ENCODE data around the gene FAM169A.
"Not testable (repeated sequence)": the region's sequence is repeated elsewhere in the genome, so short reads cannot be mapped to it uniquely, and the experiment has no call there.

The FAM169A gene

DNA sequence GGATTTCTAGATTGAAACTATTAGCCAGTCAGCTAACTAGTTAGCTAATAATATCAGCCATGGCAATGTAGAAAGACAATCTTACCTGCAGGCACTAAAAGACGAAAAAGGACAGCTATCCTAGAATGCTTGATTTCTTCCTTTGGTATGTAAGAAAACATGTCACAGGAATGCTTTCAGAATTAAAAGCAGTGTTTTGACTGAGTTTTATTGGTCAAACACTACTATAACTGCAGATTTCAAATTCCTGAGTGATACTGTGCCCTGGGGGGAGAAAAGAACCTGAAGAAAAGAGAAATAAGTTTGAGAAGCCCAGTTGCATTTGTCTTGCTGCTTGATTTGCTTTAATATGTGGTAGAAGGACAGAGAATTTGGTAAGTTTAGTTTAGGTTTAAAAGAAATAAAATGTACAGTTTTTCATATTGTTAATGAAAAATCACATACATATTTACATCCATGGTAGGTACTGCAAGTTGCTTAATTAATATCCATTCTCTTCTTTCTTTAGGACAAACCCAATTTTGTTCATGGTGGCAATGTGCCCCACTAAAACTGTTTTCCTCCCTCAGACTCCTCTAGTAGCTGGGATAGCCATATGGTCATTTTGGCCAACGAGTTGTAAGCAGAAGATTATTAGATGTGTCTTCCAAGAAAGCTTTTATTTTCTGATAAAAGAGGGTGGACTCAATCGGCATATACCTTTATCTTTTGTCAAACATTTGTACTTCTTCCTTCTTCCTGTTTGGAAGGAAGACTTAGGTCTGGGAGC, 4.3 kb upstream of the FAM169A start:
- no peak for DNase-seq (ENCODE audit: low read depth)

DNA sequence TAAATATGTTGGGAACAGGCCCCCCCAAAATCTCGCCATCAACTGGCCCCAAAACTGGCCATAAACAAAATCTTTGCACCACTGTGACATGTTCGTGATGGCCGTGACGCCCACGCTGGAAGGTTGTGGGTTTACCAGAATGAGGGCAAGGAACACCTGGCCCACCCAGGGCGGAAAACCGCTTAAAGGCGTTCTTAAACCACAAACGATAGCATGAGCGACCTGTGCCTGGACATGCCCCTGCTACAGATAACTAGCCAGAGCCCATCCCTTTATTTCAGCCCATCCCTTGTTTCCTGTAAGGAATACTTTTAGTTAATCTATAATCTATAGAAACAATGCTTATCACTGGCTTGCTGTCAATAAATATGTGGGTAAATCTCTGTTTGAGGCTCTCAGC, 3.2 kb upstream of the FAM169A start:
- DNase-seq (ENCODE audit: low read depth) = not testable (repeated sequence)

DNA sequence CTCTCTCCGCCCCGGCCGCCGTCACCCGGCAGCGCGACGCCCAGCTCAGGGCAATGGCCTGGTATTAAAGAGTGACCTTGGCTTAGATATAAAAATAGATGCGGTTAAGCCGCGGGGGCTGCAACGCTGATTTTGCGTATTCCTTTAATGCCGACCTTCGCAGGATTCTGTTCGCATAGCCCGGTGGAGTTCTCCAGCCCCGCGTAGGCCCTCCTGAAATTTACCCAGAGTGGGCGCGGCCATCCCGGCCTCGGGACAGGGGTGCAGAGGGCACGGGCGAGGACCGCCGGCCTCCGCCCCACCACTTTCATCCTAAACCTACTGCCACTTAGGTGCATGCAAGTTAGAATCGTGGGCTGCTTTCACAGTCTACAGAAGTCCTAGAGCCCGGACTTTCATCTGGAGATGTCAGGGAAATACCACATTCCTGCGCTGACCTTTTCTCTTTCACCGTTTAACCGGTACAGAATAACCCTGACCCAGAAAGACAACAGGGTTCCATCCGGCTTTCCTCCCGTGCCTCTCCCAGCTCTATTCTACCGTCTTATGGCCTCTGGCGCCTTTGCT, 492 bp upstream of the FAM169A start:
- DNase-seq (ENCODE audit: low read depth) = no peak

DNA sequence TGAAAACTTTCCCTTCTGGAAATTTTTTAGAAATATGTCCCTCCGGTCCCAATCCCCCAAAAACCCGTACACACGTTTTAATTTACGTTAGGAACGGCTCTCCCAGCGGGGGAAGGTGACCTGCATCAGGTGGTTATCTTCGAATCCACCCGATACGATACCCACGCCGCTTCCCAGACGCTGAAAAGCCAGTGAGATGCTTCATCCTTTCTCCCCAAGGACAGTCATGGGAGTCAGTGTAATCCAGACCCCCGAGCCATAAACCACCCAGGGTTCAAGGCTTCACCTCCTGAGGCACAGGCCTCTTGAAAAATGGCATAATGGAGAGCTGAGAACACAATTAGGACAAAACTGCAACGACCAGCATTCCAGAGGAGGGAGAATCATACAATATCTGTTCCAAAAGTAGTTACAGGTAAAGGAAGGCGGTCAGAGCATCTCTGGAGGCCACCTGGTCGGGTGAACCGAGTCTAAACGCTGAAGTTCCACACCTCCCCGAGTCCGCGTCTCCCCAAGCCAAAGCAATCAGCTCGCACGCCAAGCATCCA, 857 bp downstream of the FAM169A start:
- DNase-seq (ENCODE audit: low read depth) = no peak

DNA sequence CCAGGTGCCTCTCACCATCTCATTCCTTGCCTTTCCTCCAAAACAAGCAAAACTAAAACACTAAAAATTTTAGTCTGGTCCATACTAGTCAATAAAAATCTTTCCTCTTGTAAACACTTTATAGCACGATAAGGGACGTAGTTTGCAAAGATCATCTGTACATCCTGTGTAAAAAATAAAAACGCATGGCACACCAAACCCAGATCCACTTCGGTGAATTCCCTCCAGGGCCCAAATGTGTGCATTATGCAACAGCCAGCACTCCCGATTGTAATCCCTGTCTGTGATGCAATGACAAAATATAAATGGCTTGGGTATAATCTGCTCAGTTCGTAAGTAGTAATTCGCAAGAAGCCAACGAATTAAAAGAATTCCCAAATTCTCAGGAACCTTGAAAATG, 1.4 kb downstream of the FAM169A start:
- no peak for DNase-seq (ENCODE audit: low read depth)

DNA sequence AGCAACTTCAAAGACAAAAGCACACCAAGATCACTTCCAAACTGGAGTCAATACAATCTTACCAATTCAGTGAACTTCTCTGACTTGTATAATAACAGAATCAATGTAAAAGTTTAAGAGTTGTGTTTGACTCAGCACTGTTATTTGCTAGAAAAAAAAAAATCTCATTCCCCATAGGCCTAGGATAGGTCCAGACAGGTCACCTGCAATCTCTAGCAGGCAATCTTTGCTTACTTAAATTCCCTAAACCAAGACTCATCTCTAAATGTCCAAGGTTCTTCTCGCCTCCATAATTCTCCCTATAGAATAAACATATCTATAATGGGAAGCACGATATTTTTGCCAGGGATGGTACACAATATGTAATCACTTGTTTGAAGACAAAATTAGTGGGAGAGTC, 2.5 kb downstream of the FAM169A start:
- DNase-seq (ENCODE audit: low read depth) = no peak

DNA sequence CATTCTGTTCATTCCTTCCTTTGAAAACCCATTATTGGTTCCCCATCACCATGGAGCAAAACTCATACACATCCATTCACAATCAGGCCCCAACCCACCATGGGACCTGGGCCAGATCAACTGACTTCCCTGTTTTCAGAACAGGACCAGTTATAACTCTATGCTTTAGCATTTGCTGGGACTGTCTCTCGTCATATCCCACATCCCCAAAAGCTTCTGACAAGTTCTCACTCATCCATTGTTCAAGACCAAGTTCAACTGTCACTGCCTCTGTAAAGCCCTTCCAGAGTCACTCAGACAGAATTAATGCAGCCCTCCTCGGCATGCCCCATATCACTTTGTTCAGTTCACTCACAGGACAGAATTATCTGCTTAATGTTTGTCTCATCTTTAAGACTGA, 4.0 kb downstream of the FAM169A start:
- no peak for DNase-seq (ENCODE audit: low read depth)

DNA sequence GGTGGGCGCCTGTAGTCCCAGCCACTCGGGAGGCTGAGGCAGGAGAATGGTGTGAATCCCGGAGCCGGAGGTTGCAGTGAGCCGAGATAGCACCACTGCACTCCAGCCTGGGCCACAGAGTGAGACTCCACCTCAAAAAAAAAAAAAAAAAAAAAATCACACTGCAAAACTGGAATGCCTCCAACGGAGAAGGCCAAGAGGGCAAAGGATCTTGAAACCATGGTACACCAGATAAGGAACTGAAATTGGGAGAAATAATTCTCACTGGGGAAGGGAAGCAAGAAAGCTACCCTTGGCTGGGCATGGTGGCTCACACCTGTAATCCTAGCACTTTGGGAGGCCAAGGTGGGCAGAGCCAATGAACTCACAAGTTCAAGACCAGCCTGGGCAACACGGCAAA, 9.2 kb downstream of the FAM169A start:
- not testable (repeated sequence) for DNase-seq (ENCODE audit: low read depth)

DNA sequence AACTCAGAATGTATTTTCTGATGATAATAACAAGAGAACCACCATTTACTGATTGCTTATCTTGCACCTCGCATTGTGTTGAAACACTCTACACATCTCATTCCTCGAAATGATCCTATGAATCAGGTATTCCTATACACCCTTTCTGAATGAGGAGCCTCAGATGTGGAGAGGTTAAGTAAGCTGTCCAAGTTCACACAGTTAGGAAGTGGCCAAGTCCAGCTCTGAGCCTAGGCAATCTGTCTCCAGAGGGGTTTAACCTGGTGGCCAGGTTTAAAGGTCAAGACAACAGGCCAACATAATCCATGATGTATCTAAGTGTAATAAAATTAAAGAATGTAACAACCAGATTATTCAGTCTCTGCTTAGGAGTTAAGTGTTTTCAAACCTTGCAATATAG, 12.9 kb downstream of the FAM169A start:
- no peak for DNase-seq (ENCODE audit: low read depth)

DNA sequence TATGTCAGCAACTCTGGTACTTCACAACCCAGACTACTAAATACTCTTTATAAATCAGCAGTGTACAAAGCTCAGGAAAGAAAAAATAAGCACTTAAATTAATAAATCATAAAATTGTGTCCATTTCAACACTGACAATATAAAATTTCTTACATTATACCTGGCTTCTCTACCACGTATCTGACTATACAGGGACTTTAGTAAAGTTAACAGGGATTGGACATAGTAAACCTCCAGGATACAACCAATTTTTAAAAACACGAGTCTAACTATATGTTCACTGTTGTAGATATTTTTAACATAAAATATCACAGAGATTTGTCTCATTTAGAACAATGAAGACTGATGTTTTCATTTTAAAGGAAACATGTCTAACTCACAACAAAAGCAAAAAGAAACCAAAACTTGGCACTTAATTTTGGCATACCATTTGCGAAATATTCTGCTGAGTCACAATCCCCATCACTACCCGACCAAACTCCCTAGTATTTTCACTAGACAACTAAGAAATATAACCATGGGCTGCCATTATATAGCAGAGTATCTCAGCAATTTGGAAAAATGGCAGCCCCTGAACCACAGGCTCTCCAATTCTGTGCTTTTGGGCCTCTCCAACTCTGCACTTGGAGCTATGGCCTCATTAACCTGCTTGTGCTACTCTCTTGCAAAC, 14.4 kb downstream of the FAM169A start:
- DNase-seq (ENCODE audit: low read depth) = no peak

DNA sequence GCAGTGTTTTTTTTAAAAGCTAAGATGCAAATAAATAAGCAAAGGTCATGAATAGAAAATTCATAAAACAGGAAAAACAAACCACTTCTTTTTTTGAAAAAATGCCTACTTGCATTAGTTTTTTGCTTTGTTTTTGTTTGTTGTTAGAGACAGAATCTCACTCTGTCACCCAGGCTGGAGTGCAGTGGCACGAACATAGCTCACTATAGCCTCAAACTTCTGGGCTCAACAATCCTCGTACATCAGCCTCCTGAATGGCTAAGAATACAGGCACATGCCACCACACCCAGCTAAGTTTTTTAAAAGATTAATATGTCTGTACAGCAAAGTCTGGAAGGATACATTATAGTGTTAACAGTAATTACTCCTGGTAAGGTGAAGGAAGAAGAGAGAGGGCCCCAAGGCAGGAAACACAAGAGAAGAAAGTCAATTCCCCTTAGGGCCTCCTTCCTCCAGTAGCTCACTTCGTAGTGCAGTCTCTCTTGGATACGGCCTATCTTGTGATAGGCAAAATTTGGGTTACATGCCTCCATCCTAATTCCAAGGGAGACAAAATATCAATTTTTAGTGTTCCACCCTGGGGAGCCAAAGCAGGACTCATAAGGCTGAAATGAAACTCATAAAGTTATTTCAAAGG, 15.3 kb downstream of the FAM169A start:
- DNase-seq (ENCODE audit: low read depth) = no peak

DNA sequence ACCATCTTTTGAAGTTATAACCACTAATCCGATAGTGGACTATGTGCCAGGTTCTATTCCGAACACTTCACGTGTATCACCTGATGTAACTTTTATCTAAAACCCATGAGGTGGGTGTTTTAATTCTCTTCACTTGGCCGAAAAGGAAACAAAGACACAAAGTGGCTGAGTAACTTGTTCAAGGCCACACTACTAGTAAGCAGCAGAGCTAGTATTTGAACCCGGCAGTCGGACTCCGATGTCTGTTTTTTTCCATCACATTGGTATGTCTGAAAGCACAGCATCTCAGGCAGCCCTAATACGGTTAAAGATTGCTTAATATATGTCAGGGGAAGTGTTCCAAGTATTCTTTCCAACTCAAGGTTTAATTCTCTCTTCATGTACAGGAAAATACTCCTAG, 16.2 kb downstream of the FAM169A start:
- no peak for DNase-seq (ENCODE audit: low read depth)

DNA sequence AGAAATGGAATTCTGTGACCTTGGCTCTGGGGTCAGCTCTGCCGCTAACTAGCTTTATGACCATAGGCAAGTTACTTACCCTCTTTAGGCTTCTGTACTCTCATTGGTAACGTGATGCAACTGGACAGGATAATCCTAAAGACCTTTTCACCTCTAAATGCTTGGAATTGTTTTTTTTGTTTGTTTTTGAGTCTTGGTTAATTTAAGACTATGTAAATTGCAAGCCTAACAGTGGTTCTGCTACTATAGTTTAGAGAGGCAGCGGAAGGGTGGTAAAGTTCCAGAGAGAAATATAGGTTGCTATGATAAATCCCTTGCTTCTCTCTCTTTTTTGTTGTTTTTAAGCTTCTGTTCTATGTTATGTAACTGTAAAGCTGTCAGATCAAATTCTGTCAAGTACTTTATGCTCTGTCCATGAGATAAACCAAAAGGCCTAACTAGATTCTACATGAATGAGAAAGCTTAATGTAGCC, 17.6 kb downstream of the FAM169A start:
- no peak for DNase-seq (ENCODE audit: low read depth)

DNA sequence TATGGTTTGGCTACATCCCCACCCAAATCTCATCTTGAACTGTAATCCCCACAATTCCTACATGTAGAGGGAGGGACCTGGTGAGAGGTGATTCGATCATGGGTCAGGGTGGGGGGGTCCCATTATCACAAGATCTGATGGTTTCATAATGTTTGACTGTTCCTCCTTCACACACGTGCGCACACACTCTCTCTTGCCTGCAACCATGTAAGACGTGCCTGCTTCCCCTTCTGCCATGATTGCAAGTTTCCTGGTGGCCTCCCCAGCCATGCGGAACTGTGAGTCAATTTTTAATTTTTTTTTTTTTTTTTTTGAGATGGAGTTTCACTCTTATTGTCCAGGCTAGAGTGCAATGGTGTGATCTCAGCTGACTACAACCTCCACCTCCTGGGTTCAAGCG, 27.0 kb downstream of the FAM169A start:
- no peak for DNase-seq (ENCODE audit: low read depth)

DNA sequence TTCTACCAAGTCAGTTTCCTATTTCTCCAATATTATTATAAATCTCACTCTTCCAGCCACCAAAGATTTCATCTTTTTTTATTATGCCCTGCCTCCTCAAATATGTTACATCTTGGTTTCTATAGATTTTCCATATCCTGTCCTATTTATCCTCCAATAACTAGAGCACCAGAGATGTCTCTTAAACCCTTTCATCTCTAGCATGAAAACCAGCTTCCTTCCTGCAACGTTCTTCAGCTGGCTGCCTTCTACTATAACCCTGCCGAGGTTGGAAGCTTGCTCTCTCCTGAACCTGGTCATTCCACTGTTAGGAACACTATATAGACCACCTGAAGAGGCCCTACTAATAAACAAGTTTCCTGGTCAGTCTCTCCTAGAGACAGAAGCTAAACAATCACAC, 27.9 kb downstream of the FAM169A start:
- no peak for DNase-seq (ENCODE audit: low read depth)

DNA sequence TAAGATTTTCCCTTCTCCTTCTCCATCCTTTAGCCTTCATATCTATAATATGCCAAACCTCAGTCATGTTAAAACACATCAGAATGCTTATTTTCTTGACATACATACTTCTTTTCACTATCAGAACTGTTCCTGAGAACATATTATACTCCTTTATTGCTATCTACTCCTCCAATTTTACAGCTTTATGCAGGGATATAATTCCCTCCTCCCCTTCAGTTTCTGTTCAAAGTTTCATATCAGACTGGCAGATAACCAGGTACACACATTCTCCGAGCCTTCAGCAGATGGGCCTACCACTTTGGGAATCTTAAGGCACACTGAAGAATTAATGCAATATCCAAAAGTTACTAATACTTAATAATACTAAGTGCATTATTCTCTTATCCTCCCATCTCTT, 29.1 kb downstream of the FAM169A start:
- no peak for DNase-seq (ENCODE audit: low read depth)

DNA sequence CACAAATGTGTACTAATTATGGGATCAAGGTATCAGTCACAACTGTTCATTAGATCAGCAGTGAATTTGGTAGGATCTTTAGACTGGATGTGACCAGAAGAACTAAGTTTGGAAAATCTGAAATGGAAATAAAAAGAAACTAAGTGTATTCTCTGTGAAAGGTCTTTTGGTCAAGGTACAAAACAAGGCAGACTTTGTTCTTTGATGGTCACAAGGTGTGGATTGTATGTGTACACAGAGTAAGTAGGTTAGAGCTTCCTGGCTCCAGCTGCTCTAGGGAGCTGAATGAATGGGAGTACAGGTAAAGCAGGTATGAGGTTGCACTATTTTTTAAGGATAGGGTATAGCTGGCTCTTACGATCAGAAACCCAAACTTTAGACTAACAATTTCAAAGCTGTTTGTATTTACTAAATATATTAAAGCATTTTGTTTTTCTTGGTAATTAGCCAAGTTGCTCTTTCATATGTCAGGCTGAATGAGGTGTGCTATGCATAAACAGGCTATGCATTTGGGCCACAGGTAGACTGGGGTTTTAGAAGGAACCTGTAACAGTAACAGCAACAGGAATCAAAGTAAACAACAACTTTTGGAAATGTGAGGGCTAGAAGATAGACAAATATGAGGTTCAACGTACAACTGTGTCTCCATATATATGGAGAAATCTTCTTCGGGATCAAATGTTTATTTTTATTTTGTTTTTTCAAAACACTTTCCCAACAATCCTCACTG, 32.5 kb downstream of the FAM169A start:
- DNase-seq (ENCODE audit: low read depth) = no peak

DNA sequence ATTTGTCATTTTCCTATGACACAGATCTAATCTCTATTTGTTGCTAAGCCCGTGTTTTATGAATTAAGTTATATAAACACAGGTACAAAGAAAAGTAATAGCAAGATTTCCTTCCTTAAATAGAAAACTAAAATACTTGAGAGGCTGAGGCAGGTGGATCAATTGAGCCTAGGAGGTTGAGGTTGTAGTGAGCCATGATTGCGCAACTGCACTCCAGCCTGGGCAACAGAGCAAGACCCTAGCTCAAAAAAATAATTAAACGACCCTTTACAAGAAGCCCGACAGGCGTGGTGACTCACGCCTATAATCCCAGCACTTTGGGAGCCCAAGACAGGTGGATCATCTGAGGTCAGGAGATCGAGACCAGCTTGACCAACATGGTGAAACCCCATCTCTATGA, 36.8 kb downstream of the FAM169A start:
- no peak for DNase-seq (ENCODE audit: low read depth)

DNA sequence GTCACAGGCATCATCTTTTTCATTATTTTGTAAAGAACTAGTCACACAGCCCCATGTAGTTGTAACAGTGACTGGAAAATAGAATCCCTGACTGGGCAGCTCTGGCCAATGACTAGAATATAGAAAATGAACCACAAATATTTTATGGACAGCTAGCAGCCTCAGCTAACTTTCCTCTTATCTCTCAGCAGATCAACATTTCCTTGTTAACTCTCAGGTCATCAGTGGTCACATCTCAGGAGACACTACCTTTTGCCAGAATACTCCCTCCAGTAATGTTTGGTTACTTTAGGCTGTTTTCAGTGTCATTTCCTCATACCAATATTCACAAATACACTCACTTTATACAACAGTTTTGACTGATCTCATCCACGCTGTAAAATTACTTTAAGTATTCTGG, 43.9 kb downstream of the FAM169A start:
- no peak for DNase-seq (ENCODE audit: low read depth)

DNA sequence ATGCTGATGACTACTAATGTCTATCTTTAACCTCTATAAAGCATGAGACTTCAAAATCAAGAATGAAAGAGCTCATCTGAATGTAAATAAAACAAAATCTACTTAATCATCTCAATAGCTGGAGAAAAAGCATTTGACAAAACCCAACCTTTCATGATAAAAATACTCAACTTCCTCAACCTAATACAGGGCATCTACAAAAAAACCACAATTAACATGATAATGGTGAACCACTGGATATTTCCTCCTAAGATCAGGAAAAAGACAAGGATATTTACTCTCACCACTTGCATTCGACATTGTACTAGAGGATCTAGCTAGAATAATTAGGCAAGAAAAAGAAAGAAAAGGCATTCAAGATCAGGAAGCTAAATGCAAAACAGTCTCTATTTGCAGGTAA, 49.3 kb downstream of the FAM169A start:
- DNase-seq (ENCODE audit: low read depth) = no peak

DNA sequence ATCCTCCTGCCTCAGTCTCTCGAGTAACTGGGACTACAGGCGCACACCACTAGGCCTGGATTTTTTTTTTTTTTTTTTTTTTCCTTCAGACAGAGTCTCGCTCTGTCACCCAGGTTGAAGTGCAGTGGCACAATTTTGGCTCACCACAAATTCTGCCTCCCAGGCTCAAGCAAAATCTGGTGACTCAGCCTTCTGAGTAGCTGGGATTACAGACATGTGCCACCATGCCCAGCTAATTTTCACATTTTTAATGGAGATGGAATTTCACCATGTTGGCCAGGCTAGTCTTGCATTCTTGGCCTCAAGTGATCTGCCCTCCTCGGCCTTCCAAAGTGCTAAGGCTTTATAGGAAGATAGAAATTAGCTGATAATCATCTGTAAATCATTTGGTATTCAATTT, 55.3 kb downstream of the FAM169A start:
- no peak for DNase-seq (ENCODE audit: low read depth)

DNA sequence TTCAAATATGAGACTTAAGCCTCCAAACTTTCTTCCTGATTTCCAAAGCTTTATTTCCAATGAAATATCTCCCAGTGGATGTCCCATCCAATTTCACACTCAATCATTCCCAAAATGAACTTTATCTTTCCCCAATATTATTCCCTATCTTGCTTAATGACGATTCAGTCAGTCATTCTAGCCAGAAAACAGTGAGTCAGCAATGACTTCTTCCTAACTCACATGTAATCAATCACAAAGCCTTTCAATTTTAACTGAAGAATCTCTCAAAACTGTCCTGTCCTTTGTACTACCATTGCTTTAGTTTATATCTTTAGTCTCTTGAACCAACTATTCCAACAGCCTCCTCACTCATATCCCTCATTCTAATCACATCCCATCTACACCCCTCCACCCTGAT, 64.2 kb downstream of the FAM169A start:
- DNase-seq (ENCODE audit: low read depth) = no peak

All from activated T-cell treated with anti-CD3 and anti-CD28 coated beads for 24 hours (primary cell).